ENCODE results near the gene ZNF594.

GRCh38 chr17:5131146-5131715, 60.4 kb downstream of the ZNF594 start:
- TF ChIP-seq, protein P1, sequence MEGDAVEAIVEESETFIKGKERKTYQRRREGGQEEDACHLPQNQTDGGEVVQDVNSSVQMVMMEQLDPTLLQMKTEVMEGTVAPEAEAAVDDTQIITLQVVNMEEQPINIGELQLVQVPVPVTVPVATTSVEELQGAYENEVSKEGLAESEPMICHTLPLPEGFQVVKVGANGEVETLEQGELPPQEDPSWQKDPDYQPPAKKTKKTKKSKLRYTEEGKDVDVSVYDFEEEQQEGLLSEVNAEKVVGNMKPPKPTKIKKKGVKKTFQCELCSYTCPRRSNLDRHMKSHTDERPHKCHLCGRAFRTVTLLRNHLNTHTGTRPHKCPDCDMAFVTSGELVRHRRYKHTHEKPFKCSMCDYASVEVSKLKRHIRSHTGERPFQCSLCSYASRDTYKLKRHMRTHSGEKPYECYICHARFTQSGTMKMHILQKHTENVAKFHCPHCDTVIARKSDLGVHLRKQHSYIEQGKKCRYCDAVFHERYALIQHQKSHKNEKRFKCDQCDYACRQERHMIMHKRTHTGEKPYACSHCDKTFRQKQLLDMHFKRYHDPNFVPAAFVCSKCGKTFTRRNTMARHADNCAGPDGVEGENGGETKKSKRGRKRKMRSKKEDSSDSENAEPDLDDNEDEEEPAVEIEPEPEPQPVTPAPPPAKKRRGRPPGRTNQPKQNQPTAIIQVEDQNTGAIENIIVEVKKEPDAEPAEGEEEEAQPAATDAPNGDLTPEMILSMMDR (conservative IDR thresholded peaks at IDR 0.05 in 1 of 2, IDR thresholded peaks at IDR 0.05 in 1 of 2; ENCODE audit: extremely low read depth in 1 of 2, insufficient read depth in 1 of 2, low read depth in 1 of 2, low read length in 2 of 2): no peak
- no peak for TF ChIP-seq EZH2 (IDR thresholded peaks at IDR 0.05; ENCODE audit: borderline replicate concordance, low read length)
